ENCODE results near the gene MPP3.

DNA sequence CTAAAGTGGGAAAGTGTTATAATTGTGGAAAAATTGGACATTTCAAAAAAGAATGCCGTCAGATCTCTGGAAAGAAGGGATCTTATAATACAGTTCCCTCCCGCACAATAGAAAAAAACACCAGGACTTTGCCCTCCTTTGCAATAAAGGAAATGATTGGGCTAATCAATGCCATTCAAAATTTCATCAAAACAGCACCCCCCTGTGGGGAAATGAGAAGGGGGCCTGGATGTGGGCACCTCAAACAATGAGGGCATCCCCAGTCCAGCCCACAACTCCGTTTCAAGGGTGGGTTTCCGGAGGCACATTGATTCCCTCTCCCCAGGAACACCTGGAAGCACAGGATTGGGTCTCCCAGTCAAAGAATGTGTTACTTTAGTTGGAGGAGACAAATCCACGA lies 40.1 kb upstream of the MPP3 start:
- TF ChIP-seq, protein P1, sequence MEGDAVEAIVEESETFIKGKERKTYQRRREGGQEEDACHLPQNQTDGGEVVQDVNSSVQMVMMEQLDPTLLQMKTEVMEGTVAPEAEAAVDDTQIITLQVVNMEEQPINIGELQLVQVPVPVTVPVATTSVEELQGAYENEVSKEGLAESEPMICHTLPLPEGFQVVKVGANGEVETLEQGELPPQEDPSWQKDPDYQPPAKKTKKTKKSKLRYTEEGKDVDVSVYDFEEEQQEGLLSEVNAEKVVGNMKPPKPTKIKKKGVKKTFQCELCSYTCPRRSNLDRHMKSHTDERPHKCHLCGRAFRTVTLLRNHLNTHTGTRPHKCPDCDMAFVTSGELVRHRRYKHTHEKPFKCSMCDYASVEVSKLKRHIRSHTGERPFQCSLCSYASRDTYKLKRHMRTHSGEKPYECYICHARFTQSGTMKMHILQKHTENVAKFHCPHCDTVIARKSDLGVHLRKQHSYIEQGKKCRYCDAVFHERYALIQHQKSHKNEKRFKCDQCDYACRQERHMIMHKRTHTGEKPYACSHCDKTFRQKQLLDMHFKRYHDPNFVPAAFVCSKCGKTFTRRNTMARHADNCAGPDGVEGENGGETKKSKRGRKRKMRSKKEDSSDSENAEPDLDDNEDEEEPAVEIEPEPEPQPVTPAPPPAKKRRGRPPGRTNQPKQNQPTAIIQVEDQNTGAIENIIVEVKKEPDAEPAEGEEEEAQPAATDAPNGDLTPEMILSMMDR (optimal IDR thresholded peaks at IDR 0.05 in 1 of 3, IDR thresholded peaks at IDR 0.05 in 1 of 3, conservative IDR thresholded peaks at IDR 0.05 in 1 of 3; ENCODE audit: extremely low read depth in 1 of 3, insufficient read depth in 2 of 3, low read length in 3 of 3): no peak
- TF ChIP-seq EZH2 (IDR thresholded peaks at IDR 0.05; ENCODE audit: low read length): no peak

Measured in keratinocyte (primary cell).